ENCODE results near the gene PA2G4. TPM values are rescaled to one million over a fixed set of nuclear protein-coding genes. Genes with fewer than 3 reads are reported as not detected.

Gene PA2G4
- total and polyA plus RNA-seq, 7 donors: 75.3 to 258 (median 115) TPM

- Histone ChIP-seq H3K27me3 (ENCODE audit: insufficient read depth in 3 of 3, low read length in 2 of 3) (no peaks in the 10 kb centered on the region), H3K4me1 (peaks cover 5% of the 10 kb centered on the region), H3K36me3 (ENCODE audit: insufficient read depth in 1 of 2, low read depth in 1 of 2) (peaks cover 15 to 96% of the 10 kb centered on the region in 2 donors), H3K27ac (no peak overlapping the region), H3K9me3 (no peaks in the 10 kb centered on the region), H3K4me3 (no peak overlapping the region)
- no peak for TF ChIP-seq CTCF (IDR thresholded peaks at IDR 0.05)
- 97 to 98% (median 97%) methylated on average over 6 of the region's 6 CpGs for WGBS, 3 donors
- no peak for DNase-seq
- no peak for ATAC-seq
- intact Hi-C loops (cut with DNase I): no loop called here
Observed at GRCh38 chr12:56134897-56135296, 30.5 kb downstream of the PA2G4 start.

GRCh38 chr12:56137853-56138571 is 33.7 kb downstream of the PA2G4 start:
- ATAC-seq (no peak), DNase-seq (no peak)
- H3K4me1 ChIP-seq: no peaks in the 10 kb centered on the region
- H3K4me3 ChIP-seq: no peak overlapping the region
- H3K9me3 ChIP-seq: no peaks in the 10 kb centered on the region
- TF ChIP-seq CTCF (IDR thresholded peaks at IDR 0.05): no peak
- H3K36me3 ChIP-seq (ENCODE audit: insufficient read depth in 1 of 2, low read depth in 1 of 2): peaks cover 15 to 100% of the 10 kb centered on the region in 2 donors
- 93 to 95% (median 94%) methylated on average over 14 of the region's 14 CpGs for WGBS, 3 donors
- H3K27me3 ChIP-seq (ENCODE audit: insufficient read depth in 3 of 3, low read length in 2 of 3): no peaks in the 10 kb centered on the region
- intact Hi-C loops (cut with DNase I): no loop called here
- no peak overlapping the region for H3K27ac ChIP-seq

GRCh38 chr12:56141946-56142784 is 37.8 kb downstream of the PA2G4 start:
- 86 to 91% (median 88%) methylated on average over 19 of the region's 19 CpGs for WGBS, 3 donors
- peak overlapping the region; percentile 16 for H3K27ac ChIP-seq
- DNase-seq (no peak), ATAC-seq (peak in 1 of 4 donors; percentile 30)
- no peak for TF ChIP-seq CTCF (IDR thresholded peaks at IDR 0.05)
- H3K36me3 ChIP-seq (ENCODE audit: insufficient read depth in 1 of 2, low read depth in 1 of 2): peaks cover 9 to 84% of the 10 kb centered on the region in 2 donors
- peaks cover 3% of the 10 kb centered on the region for H3K4me1 ChIP-seq
- H3K4me3 ChIP-seq: no peak overlapping the region
- H3K27me3 ChIP-seq (ENCODE audit: insufficient read depth in 3 of 3, low read length in 2 of 3): no peaks in the 10 kb centered on the region
- no peaks in the 10 kb centered on the region for H3K9me3 ChIP-seq
- intact Hi-C loops (cut with DNase I): no loop called here

GRCh38 chr12:56143217-56143616 is 38.9 kb downstream of the PA2G4 start:
- intact Hi-C loops (cut with DNase I): no loop called here
- Histone ChIP-seq H3K27me3 (ENCODE audit: insufficient read depth in 3 of 3, low read length in 2 of 3) (no peaks in the 10 kb centered on the region), H3K27ac (peak overlapping the region; percentile 43), H3K4me1 (peaks cover 3% of the 10 kb centered on the region), H3K36me3 (ENCODE audit: insufficient read depth in 1 of 2, low read depth in 1 of 2) (peaks cover 5 to 73% of the 10 kb centered on the region in 2 donors), H3K9me3 (no peaks in the 10 kb centered on the region), H3K4me3 (no peak overlapping the region)
- WGBS, 3 donors: 66 to 78% (median 78%) methylated on average over 4 of the region's 4 CpGs
- ATAC-seq (no peak), DNase-seq (no peak)
- no peak for TF ChIP-seq CTCF (IDR thresholded peaks at IDR 0.05)

Data from psoas muscle (tissue), 8 donors.